Measurements from ENCODE around the gene SMAD5. TPM values are rescaled to one million over a fixed set of nuclear protein-coding genes. Genes with fewer than 3 reads are reported as not detected.

SMAD5 gene
- total and polyA plus RNA-seq, 2 donors (not counting 1 experiment from before 2014, with no cell fraction given): 9.4 to 38.6 TPM

DNA sequence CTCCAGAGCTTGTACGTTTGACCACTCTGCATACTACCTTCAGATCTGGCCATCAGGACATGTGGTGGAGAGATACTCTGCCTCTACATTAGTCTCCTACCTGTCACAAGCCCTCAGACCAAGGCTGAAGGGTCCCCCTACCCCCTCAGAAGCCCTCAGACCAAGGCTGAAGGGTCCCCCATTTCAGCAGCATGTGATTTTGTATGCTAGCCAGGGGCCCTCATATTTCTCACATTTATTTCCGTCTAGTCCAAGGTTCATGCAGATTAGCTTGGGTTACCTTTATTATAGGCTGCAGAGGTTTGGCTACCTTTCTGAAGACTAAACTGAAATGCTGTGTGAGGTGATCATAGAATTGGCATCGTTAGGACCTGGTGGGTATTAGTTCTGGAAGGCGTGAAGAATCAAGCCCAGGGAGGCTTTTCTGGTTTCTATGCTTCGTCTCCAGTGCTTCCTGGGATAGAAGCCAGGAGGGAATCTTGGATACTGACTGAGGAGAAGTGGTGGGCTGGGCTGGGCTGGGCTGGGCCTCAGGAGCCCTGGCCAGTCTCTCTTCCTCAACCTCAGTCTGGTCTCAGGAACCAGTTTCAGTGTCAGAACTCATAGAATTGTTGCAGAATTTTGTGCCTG is 57.6 kb downstream of the SMAD5 start:
- Mint-ChIP-seq H3K27ac (no peak overlapping the region), H3K9me3 (ENCODE audit: insufficient read depth) (no peaks in the 10 kb centered on the region), H3K4me1 (peaks cover 6% of the 10 kb centered on the region), H3K4me3 (no peak overlapping the region), H3K27me3 (peaks cover 35% of the 10 kb centered on the region)
- DNase-seq: no peak
- no peak overlapping the region for H3K9ac ChIP-seq (ENCODE audit: low read length)
- ChIA-PET POLR2A (no interaction called here), CTCF (no interaction called here)
- no peak overlapping the region for H3K27ac ChIP-seq (ENCODE audit: low read length in 2 of 2)
- ATAC-seq (ENCODE audit: low read depth): no peak
- H3K4me2 ChIP-seq (replicated peaks; ENCODE audit: low read depth, low read length, poor library complexity, severe bottlenecking): no peak overlapping the region
- TF ChIP-seq, protein P1, sequence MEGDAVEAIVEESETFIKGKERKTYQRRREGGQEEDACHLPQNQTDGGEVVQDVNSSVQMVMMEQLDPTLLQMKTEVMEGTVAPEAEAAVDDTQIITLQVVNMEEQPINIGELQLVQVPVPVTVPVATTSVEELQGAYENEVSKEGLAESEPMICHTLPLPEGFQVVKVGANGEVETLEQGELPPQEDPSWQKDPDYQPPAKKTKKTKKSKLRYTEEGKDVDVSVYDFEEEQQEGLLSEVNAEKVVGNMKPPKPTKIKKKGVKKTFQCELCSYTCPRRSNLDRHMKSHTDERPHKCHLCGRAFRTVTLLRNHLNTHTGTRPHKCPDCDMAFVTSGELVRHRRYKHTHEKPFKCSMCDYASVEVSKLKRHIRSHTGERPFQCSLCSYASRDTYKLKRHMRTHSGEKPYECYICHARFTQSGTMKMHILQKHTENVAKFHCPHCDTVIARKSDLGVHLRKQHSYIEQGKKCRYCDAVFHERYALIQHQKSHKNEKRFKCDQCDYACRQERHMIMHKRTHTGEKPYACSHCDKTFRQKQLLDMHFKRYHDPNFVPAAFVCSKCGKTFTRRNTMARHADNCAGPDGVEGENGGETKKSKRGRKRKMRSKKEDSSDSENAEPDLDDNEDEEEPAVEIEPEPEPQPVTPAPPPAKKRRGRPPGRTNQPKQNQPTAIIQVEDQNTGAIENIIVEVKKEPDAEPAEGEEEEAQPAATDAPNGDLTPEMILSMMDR (IDR thresholded peaks at IDR 0.05): no peak
- TF ChIP-seq EZH2 (IDR thresholded peaks at IDR 0.05; ENCODE audit: borderline replicate concordance, insufficient read depth, low read depth, low read length, poor library complexity, severe bottlenecking): no peak
- H2AFZ ChIP-seq (ENCODE audit: insufficient read depth, low read depth, low read length, poor library complexity, severe bottlenecking): no peak overlapping the region
- no peaks in the 10 kb centered on the region for H3K36me3 ChIP-seq (replicated peaks in 1 of 2; ENCODE audit: control extremely low read depth in 1 of 2, control insufficient read depth in 1 of 2, extremely low read depth in 1 of 2, insufficient read depth in 2 of 2, low read length in 1 of 2)
- H3K4me3 ChIP-seq (ENCODE audit: control extremely low read depth in 1 of 5, extremely low read depth in 1 of 5, insufficient read depth in 1 of 5, low read depth in 2 of 5, low read length in 4 of 5): no peak overlapping the region
- H3K27me3 ChIP-seq (replicated peaks in 1 of 4; ENCODE audit: control extremely low read depth in 1 of 4, control insufficient read depth in 3 of 4, insufficient read depth in 4 of 4, low read length in 3 of 4): peaks cover 0 to 38% (median 6%) of the 10 kb centered on the region in 4 experiments
- 97% methylated on average over 5 of the region's 5 CpGs for WGBS (ENCODE audit: insufficient coverage)
- H3K9me3 ChIP-seq (ENCODE audit: control extremely low read depth in 1 of 3, control insufficient read depth in 2 of 3, insufficient read depth in 1 of 3, low read length in 2 of 3): peaks cover 0 to 5% (median 0%) of the 10 kb centered on the region in 3 donors
- no peaks in the 10 kb centered on the region for H4K20me1 ChIP-seq (ENCODE audit: control insufficient read depth, insufficient read depth, low read length, poor library complexity, severe bottlenecking)
- intact Hi-C loops (cut with micrococcal nuclease): no loop called here
- peaks cover 0 to 3% of the 10 kb centered on the region in 2 donors for H3K4me1 ChIP-seq (ENCODE audit: control insufficient read depth in 2 of 2, insufficient read depth in 2 of 2, low read length in 2 of 2)
- no peaks in the 10 kb centered on the region for H3K79me2 ChIP-seq (ENCODE audit: control insufficient read depth, insufficient read depth, low read length)

DNA sequence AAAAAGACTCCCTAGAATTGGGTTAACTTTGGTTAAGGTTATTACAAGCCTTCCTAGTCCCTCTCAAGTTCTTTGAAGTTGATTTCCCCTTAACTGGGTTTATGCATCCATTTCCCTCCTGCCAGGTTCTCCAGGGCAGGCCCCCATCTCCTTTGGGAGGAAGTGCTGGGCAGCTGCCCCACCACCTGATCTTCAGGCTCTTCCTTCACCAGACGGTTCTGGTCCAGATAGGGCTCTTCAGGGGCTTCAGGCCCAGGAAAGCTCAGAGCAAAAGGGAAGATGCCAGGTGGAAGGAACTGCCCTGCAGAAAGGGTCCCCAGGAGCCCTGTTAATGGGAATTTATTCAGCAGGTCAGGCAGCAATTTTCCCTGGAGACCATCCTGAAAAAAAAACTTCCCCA is 58.3 kb downstream of the SMAD5 start:
- Histone ChIP-seq H3K4me3 (ENCODE audit: control extremely low read depth in 1 of 5, extremely low read depth in 1 of 5, insufficient read depth in 1 of 5, low read depth in 2 of 5, low read length in 4 of 5) (no peak overlapping the region), H3K27me3 (replicated peaks in 1 of 4; ENCODE audit: control extremely low read depth in 1 of 4, control insufficient read depth in 3 of 4, insufficient read depth in 4 of 4, low read length in 3 of 4) (peaks cover 0 to 40% (median 6%) of the 10 kb centered on the region in 4 experiments), H3K79me2 (ENCODE audit: control insufficient read depth, insufficient read depth, low read length) (no peaks in the 10 kb centered on the region), H2AFZ (ENCODE audit: insufficient read depth, low read depth, low read length, poor library complexity, severe bottlenecking) (no peak overlapping the region), H3K36me3 (replicated peaks in 1 of 2; ENCODE audit: control extremely low read depth in 1 of 2, control insufficient read depth in 1 of 2, extremely low read depth in 1 of 2, insufficient read depth in 2 of 2, low read length in 1 of 2) (no peaks in the 10 kb centered on the region), H4K20me1 (ENCODE audit: control insufficient read depth, insufficient read depth, low read length, poor library complexity, severe bottlenecking) (no peaks in the 10 kb centered on the region), H3K4me1 (ENCODE audit: control insufficient read depth in 2 of 2, insufficient read depth in 2 of 2, low read length in 2 of 2) (peaks cover 0 to 3% of the 10 kb centered on the region in 2 donors), H3K27ac (ENCODE audit: low read length in 2 of 2) (no peak overlapping the region), H3K4me2 (replicated peaks; ENCODE audit: low read depth, low read length, poor library complexity, severe bottlenecking) (no peak overlapping the region), H3K9me3 (ENCODE audit: control extremely low read depth in 1 of 3, control insufficient read depth in 2 of 3, insufficient read depth in 1 of 3, low read length in 2 of 3) (peaks cover 0 to 5% (median 0%) of the 10 kb centered on the region in 3 donors), H3K9ac (ENCODE audit: low read length) (no peak overlapping the region)
- peaks cover 40% of the 10 kb centered on the region for H3K27me3 Mint-ChIP-seq
- 0% methylated on average over 1 of the region's 1 CpG for WGBS (ENCODE audit: insufficient coverage)
- ATAC-seq (ENCODE audit: low read depth) (no peak), DNase-seq (no peak)
- ChIA-PET CTCF (no interaction called here), POLR2A (no interaction called here)
- H3K9me3 Mint-ChIP-seq (ENCODE audit: insufficient read depth): no peaks in the 10 kb centered on the region
- TF ChIP-seq, protein P1 (IDR thresholded peaks at IDR 0.05): no peak
- no peak for TF ChIP-seq EZH2 (IDR thresholded peaks at IDR 0.05; ENCODE audit: borderline replicate concordance, insufficient read depth, low read depth, low read length, poor library complexity, severe bottlenecking)
- no peak overlapping the region for H3K27ac Mint-ChIP-seq
- intact Hi-C loops (cut with micrococcal nuclease): no loop called here
- H3K4me1 Mint-ChIP-seq: peaks cover 6% of the 10 kb centered on the region
- H3K4me3 Mint-ChIP-seq: no peak overlapping the region

All from B cell (primary cell).